OCI-LY1 (cell line): ENCODE data around the gene ULK4.

Experiments used
- H2AFZ ChIP-seq: fragments of 200-600 bp; sonication (generic), shearing (Covaris generic); 2 replicates; pipeline ENCODE4 v1.6.0; 2014; ENCODE audit warnings: antibody characterized with exemption, mild to moderate bottlenecking, low read length
- H3F3A ChIP-seq: fragments of 200-600 bp; sonication (generic), shearing (Covaris generic); 2 replicates; pipeline ENCODE4 v1.6.0; 2014; ENCODE audit warnings: mild to moderate bottlenecking, antibody characterized with exemption, low read length, moderate library complexity; ENCODE audit not compliant: insufficient read depth
- H3K27ac ChIP-seq: fragments of 200-600 bp; sonication (generic); 2 replicates; pipeline ENCODE4 v1.5.1; 2014; ENCODE audit warnings: low read length, mixed run types, mild to moderate bottlenecking, low read depth; ENCODE audit not compliant: poor library complexity, severe bottlenecking
- H3K27me3 ChIP-seq: fragments of 200-600 bp; sonication (generic); 2 replicates; pipeline ENCODE4 v1.6.0; 2014; ENCODE audit warnings: antibody characterized with exemption, mild to moderate bottlenecking, low read length, moderate library complexity; ENCODE audit not compliant: insufficient read depth
- H3K36me3 ChIP-seq: fragments of 200-600 bp; sonication (generic); 2 replicates; pipeline ENCODE4 v1.6.1; 2014; ENCODE audit warnings: mild to moderate bottlenecking, antibody characterized with exemption, low read length, moderate library complexity, mixed read lengths; ENCODE audit not compliant: insufficient read depth
- H3K4me1 ChIP-seq: fragments of 200-600 bp; sonication (generic); 2 replicates; pipeline ENCODE4 v1.5.1; 2014; ENCODE audit warnings: mild to moderate bottlenecking, low read length, moderate library complexity; ENCODE audit not compliant: insufficient read depth, severe bottlenecking
- H3K4me2 ChIP-seq: fragments of 200-600 bp; sonication (generic), shearing (Covaris generic); 2 replicates; pipeline ENCODE4 v1.6.1; 2014; ENCODE audit warnings: low read length
- H3K4me3 ChIP-seq: fragments of 200-600 bp; sonication (generic); 2 replicates; pipeline ENCODE4 v1.5.1; 2014; ENCODE audit warnings: low read length, low read depth, mild to moderate bottlenecking, mixed read lengths; ENCODE audit not compliant: poor library complexity, severe bottlenecking
- H3K79me2 ChIP-seq: fragments of 200-600 bp; shearing (Covaris generic); 2 replicates; pipeline ENCODE4 v1.6.1; 2016; ENCODE audit warnings: mixed run types, low read length, mixed read lengths; ENCODE audit not compliant: insufficient read depth
- H3K9ac ChIP-seq: fragments of 200-600 bp; sonication (generic), shearing (Covaris generic); 2 replicates; pipeline ENCODE4 v1.6.1; 2014; ENCODE audit warnings: mild to moderate bottlenecking, low read length, mixed read lengths
- H3K9me2 ChIP-seq: fragments of 200-600 bp; sonication (generic), shearing (Covaris generic); 2 replicates; pipeline ENCODE4 v1.6.1; 2014; ENCODE audit warnings: low read depth, mild to moderate bottlenecking, low read length, mixed read lengths
- H3K9me3 ChIP-seq: fragments of 200-600 bp; shearing (Covaris generic); 2 replicates; pipeline ENCODE4 v1.6.1; 2014; ENCODE audit warnings: low read length, mixed read lengths
- H4K20me1 ChIP-seq: fragments of 200-600 bp; sonication (generic), shearing (Covaris generic); 2 replicates; pipeline ENCODE4 v1.6.0; 2016; ENCODE audit warnings: mild to moderate bottlenecking, low read length; ENCODE audit not compliant: insufficient read depth
- EZH2 ChIP-seq: fragments of 200-600 bp; sonication (generic), shearing (Covaris generic); IDR thresholded peaks from 2 replicates; pipeline ENCODE4 v1.8.0; 2017; ENCODE audit warnings: borderline replicate concordance, mixed run types, mild to moderate bottlenecking, antibody characterized with exemption, low read length, moderate library complexity, mixed read lengths
- TF ChIP-seq, protein P1 (sequence below): fragments of 200-600 bp; sonication (generic), shearing (Covaris generic); IDR thresholded peaks from 2 replicates; pipeline ENCODE4 v1.5.1; 2017; ENCODE audit warnings: mild to moderate bottlenecking, antibody characterized with exemption, low read length, moderate library complexity, mixed read lengths

Gene ULK4

GRCh38 chr3:41523897-41524296, 438.0 kb downstream of the ULK4 start:
- H3K9ac ChIP-seq = no peak overlapping the region
- H4K20me1 ChIP-seq = no peaks in the 10 kb centered on the region
- no peaks in the 10 kb centered on the region for H3K9me2 ChIP-seq
- H3K27ac ChIP-seq = no peak overlapping the region
- no peaks in the 10 kb centered on the region for H3K4me1 ChIP-seq
- no peaks in the 10 kb centered on the region for H3K27me3 ChIP-seq
- no peak overlapping the region for H2AFZ ChIP-seq
- no peaks in the 10 kb centered on the region for H3K9me3 ChIP-seq
- no peaks in the 10 kb centered on the region for H3K36me3 ChIP-seq
- H3K4me2 ChIP-seq = no peak overlapping the region
- H3K4me3 ChIP-seq = no peak overlapping the region
- TF ChIP-seq, protein P1, sequence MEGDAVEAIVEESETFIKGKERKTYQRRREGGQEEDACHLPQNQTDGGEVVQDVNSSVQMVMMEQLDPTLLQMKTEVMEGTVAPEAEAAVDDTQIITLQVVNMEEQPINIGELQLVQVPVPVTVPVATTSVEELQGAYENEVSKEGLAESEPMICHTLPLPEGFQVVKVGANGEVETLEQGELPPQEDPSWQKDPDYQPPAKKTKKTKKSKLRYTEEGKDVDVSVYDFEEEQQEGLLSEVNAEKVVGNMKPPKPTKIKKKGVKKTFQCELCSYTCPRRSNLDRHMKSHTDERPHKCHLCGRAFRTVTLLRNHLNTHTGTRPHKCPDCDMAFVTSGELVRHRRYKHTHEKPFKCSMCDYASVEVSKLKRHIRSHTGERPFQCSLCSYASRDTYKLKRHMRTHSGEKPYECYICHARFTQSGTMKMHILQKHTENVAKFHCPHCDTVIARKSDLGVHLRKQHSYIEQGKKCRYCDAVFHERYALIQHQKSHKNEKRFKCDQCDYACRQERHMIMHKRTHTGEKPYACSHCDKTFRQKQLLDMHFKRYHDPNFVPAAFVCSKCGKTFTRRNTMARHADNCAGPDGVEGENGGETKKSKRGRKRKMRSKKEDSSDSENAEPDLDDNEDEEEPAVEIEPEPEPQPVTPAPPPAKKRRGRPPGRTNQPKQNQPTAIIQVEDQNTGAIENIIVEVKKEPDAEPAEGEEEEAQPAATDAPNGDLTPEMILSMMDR = no peak
- TF ChIP-seq EZH2 = no peak
- no peaks in the 10 kb centered on the region for H3K79me2 ChIP-seq
- no peaks in the 10 kb centered on the region for H3F3A ChIP-seq

GRCh38 chr3:41522612-41523011, 439.3 kb downstream of the ULK4 start:
- Histone ChIP-seq H3K79me2 (no peaks in the 10 kb centered on the region), H2AFZ (no peak overlapping the region), H3K4me3 (no peak overlapping the region), H3K4me2 (no peak overlapping the region), H4K20me1 (no peaks in the 10 kb centered on the region), H3K27me3 (no peaks in the 10 kb centered on the region), H3K9me2 (no peaks in the 10 kb centered on the region), H3K9me3 (no peaks in the 10 kb centered on the region), H3K9ac (no peak overlapping the region), H3K36me3 (no peaks in the 10 kb centered on the region), H3K4me1 (no peaks in the 10 kb centered on the region), H3K27ac (no peak overlapping the region), H3F3A (no peaks in the 10 kb centered on the region)
- TF ChIP-seq, protein P1 = no peak
- TF ChIP-seq EZH2 = no peak

- TF ChIP-seq, protein P1 = no peak
- TF ChIP-seq EZH2 = no peak
- Histone ChIP-seq H3K9me2 (no peaks in the 10 kb centered on the region), H3K9ac (no peak overlapping the region)
Measured at GRCh38 chr3:41521010-41521655, 440.8 kb downstream of the ULK4 start.

More at GRCh38 chr3:41521010-41521655, 440.8 kb downstream of the ULK4 start:
- Histone ChIP-seq H3K4me1 (no peaks in the 10 kb centered on the region), H3K27ac (no peak overlapping the region), H3K4me3 (no peak overlapping the region), H3K9me3 (no peaks in the 10 kb centered on the region), H4K20me1 (no peaks in the 10 kb centered on the region), H3K4me2 (no peak overlapping the region), H3F3A (no peaks in the 10 kb centered on the region), H2AFZ (no peak overlapping the region), H3K27me3 (no peaks in the 10 kb centered on the region), H3K79me2 (no peaks in the 10 kb centered on the region), H3K36me3 (no peaks in the 10 kb centered on the region)
